ENCODE results near the gene THEMIS2.
"Not testable (repeated sequence)": the region's sequence is repeated elsewhere in the genome, so short reads cannot be mapped to it uniquely, and the experiment has no call there.

The THEMIS2 gene

GRCh38 chr1:27858072-27858948, 14.0 kb upstream of the THEMIS2 start:
- DNase-seq (ENCODE audit: insufficient read length, low spot score) (peak; percentile 68), FAIRE-seq (no peak)
- TF ChIP-seq POLR2A (IDR thresholded peaks at IDR 0.05; ENCODE audit: low read depth, low read length), result no peak

- TF ChIP-seq POLR2A (IDR thresholded peaks at IDR 0.05; ENCODE audit: low read depth, low read length), result no peak
- no peak for DNase-seq (ENCODE audit: insufficient read length, low spot score)
- no peak for FAIRE-seq
These were observed 13.3 kb upstream of the THEMIS2 start for GRCh38 chr1:27858949-27859576.

- DNase-seq (ENCODE audit: insufficient read length, low spot score) (no peak), FAIRE-seq (no peak)
- no peak for TF ChIP-seq POLR2A (IDR thresholded peaks at IDR 0.05; ENCODE audit: low read depth, low read length)
These were observed 10.9 kb upstream of the THEMIS2 start for GRCh38 chr1:27861436-27861835.

- TF ChIP-seq POLR2A (IDR thresholded peaks at IDR 0.05; ENCODE audit: low read depth, low read length), result no peak
- DNase-seq (ENCODE audit: insufficient read length, low spot score), result no peak
- FAIRE-seq, result no peak
These were observed 10.3 kb upstream of the THEMIS2 start for GRCh38 chr1:27862004-27862403.

- peak; percentile 89 for FAIRE-seq
- no peak for TF ChIP-seq POLR2A (IDR thresholded peaks at IDR 0.05; ENCODE audit: low read depth, low read length)
These were observed 9.4 kb upstream of the THEMIS2 start for GRCh38 chr1:27862671-27863537.

GRCh38 chr1:27863538-27863915, 8.8 kb upstream of the THEMIS2 start:
- DNase-seq (ENCODE audit: insufficient read length, low spot score) (no peak), FAIRE-seq (no peak)
- no peak for TF ChIP-seq POLR2A (IDR thresholded peaks at IDR 0.05; ENCODE audit: low read depth, low read length)

More at GRCh38 chr1:27862671-27863537, 9.4 kb upstream of the THEMIS2 start:
- DNase-seq (ENCODE audit: insufficient read length, low spot score), result peak; percentile 74

GRCh38 chr1:27864264-27864895, 8.0 kb upstream of the THEMIS2 start:
- DNase-seq (ENCODE audit: insufficient read length, low spot score) (no peak), FAIRE-seq (no peak)
- no peak for TF ChIP-seq POLR2A (IDR thresholded peaks at IDR 0.05; ENCODE audit: low read depth, low read length)

- no peak for FAIRE-seq
- no peak for DNase-seq (ENCODE audit: insufficient read length, low spot score)
- TF ChIP-seq POLR2A (IDR thresholded peaks at IDR 0.05; ENCODE audit: low read depth, low read length), result no peak
These were observed 6.5 kb upstream of the THEMIS2 start for GRCh38 chr1:27865821-27866220.

- DNase-seq (ENCODE audit: insufficient read length, low spot score), result no peak
- no peak for FAIRE-seq
- TF ChIP-seq POLR2A (IDR thresholded peaks at IDR 0.05; ENCODE audit: low read depth, low read length), result no peak
These were observed 3.8 kb upstream of the THEMIS2 start for GRCh38 chr1:27868556-27868931.

GRCh38 chr1:27868932-27869718, 3.2 kb upstream of the THEMIS2 start:
- FAIRE-seq (no peak), DNase-seq (ENCODE audit: insufficient read length, low spot score) (no peak)
- no peak for TF ChIP-seq POLR2A (IDR thresholded peaks at IDR 0.05; ENCODE audit: low read depth, low read length)

GRCh38 chr1:27869719-27870085, 2.6 kb upstream of the THEMIS2 start:
- TF ChIP-seq POLR2A (IDR thresholded peaks at IDR 0.05; ENCODE audit: low read depth, low read length), result no peak
- no peak for FAIRE-seq
- no peak for DNase-seq (ENCODE audit: insufficient read length, low spot score)

- DNase-seq (ENCODE audit: insufficient read length, low spot score); FAIRE-seq: not testable (repeated sequence)
These were observed 1.3 kb upstream of the THEMIS2 start for GRCh38 chr1:27871076-27871475.

All from H54 (cell line).